ENCODE measurements around the gene PCP4. TPM values are rescaled to one million over a fixed set of nuclear protein-coding genes. Genes with fewer than 3 reads are reported as not detected.

PCP4 gene
- total RNA-seq, 4 donors from 2014 or later = 67.9 to 318 (median 238) TPM

GRCh38 chr21:39845571-39846130 is 21.6 kb upstream of the PCP4 start:
- Histone ChIP-seq H3K4me3 (replicated peaks in 1 of 3) (no peak overlapping the region), H3K27me3 (no peaks in the 10 kb centered on the region), H3K4me1 (peaks cover 2 to 6% of the 10 kb centered on the region in 2 donors), H3K36me3 (no peaks in the 10 kb centered on the region), H3K9me3 (no peaks in the 10 kb centered on the region), H3K27ac (no peak overlapping the region)
- TF ChIP-seq POLR2A (IDR thresholded peaks at IDR 0.05) = no peak
- no peak for TF ChIP-seq CTCF (IDR thresholded peaks at IDR 0.05)
- 75 to 86% methylated on average over 6 of the region's 6 CpGs for WGBS, 2 donors
- no peak for DNase-seq
- intact Hi-C loops (cut with DNase I) = no loop called here

GRCh38 chr21:39847877-39848276 is 19.4 kb upstream of the PCP4 start:
- DNase-seq = no peak
- Histone ChIP-seq H3K4me3 (replicated peaks in 1 of 3) (no peak overlapping the region), H3K9me3 (no peaks in the 10 kb centered on the region), H3K4me1 (peaks cover 21 to 27% of the 10 kb centered on the region in 2 donors), H3K27me3 (no peaks in the 10 kb centered on the region), H3K36me3 (no peaks in the 10 kb centered on the region), H3K27ac (no peak overlapping the region)
- intact Hi-C loops (cut with DNase I) = no loop called here
- WGBS, 2 donors = 88 to 93% methylated on average over 4 to 6 of the region's 6 CpGs
- TF ChIP-seq CTCF (IDR thresholded peaks at IDR 0.05) (no peak), POLR2A (IDR thresholded peaks at IDR 0.05) (no peak)

GRCh38 chr21:39849014-39849655 is 18.1 kb upstream of the PCP4 start:
- H3K27me3 ChIP-seq = no peaks in the 10 kb centered on the region
- DNase-seq = no peak
- intact Hi-C loops (cut with DNase I) = no loop called here
- no peak for TF ChIP-seq CTCF (IDR thresholded peaks at IDR 0.05)
- no peak for TF ChIP-seq POLR2A (IDR thresholded peaks at IDR 0.05)
- 70 to 75% methylated on average over 10 of the region's 10 CpGs for WGBS, 2 donors
- no peaks in the 10 kb centered on the region for H3K36me3 ChIP-seq
- peaks cover 21 to 27% of the 10 kb centered on the region in 2 donors for H3K4me1 ChIP-seq
- no peaks in the 10 kb centered on the region for H3K9me3 ChIP-seq
- no peak overlapping the region for H3K27ac ChIP-seq
- no peak overlapping the region for H3K4me3 ChIP-seq (replicated peaks in 1 of 3)

- intact Hi-C loops (cut with DNase I) = no loop called here
Measured at GRCh38 chr21:39850333-39850732, 16.9 kb upstream of the PCP4 start.

More at GRCh38 chr21:39850333-39850732, 16.9 kb upstream of the PCP4 start:
- WGBS, 2 donors = 60 to 94% methylated on average over 1 to 2 of the region's 2 CpGs
- no peak overlapping the region for H3K4me3 ChIP-seq (replicated peaks in 1 of 3)
- H3K4me1 ChIP-seq = peaks cover 21 to 27% of the 10 kb centered on the region in 2 donors
- H3K27me3 ChIP-seq = no peaks in the 10 kb centered on the region
- H3K27ac ChIP-seq = no peak overlapping the region
- no peaks in the 10 kb centered on the region for H3K36me3 ChIP-seq
- no peak for DNase-seq
- TF ChIP-seq CTCF (IDR thresholded peaks at IDR 0.05) (no peak), POLR2A (IDR thresholded peaks at IDR 0.05) (no peak)
- H3K9me3 ChIP-seq = no peaks in the 10 kb centered on the region

All from thyroid gland (tissue), 4 donors.